Mucosa of stomach (tissue), 1 donor: Measurements from ENCODE around the gene RPS6KC1.
"Not testable (repeated sequence)": the region's sequence is repeated elsewhere in the genome, so short reads cannot be mapped to it uniquely, and the experiment has no call there.

Source experiments
- H3K27me3 ChIP-seq: one replicate; pipeline ENCODE4 v1.7.0; 2013; ENCODE audit warnings: mild to moderate bottlenecking, low read length; ENCODE audit not compliant: control insufficient read depth, insufficient read depth
- H3K36me3 ChIP-seq: one replicate; pipeline ENCODE4 v1.7.0; 2013; ENCODE audit warnings: low read length; ENCODE audit not compliant: control insufficient read depth, insufficient read depth
- H3K4me1 ChIP-seq: one replicate; pipeline ENCODE4 v1.7.0; 2013; ENCODE audit warnings: mild to moderate bottlenecking, low read length; ENCODE audit not compliant: control insufficient read depth, insufficient read depth
- H3K4me3 ChIP-seq: one replicate; pipeline ENCODE4 v1.7.0; 2013; ENCODE audit warnings: low read length
- H3K9ac ChIP-seq: one replicate; pipeline ENCODE4 v1.7.0; 2013; ENCODE audit warnings: mild to moderate bottlenecking, low read length, moderate library complexity
- H3K9me3 ChIP-seq: one replicate; pipeline ENCODE4 v1.7.0; 2013; ENCODE audit warnings: mild to moderate bottlenecking, low read length, moderate library complexity; ENCODE audit not compliant: control insufficient read depth
- donor health status: Pancreatic carcinoma.

The RPS6KC1 gene

DNA sequence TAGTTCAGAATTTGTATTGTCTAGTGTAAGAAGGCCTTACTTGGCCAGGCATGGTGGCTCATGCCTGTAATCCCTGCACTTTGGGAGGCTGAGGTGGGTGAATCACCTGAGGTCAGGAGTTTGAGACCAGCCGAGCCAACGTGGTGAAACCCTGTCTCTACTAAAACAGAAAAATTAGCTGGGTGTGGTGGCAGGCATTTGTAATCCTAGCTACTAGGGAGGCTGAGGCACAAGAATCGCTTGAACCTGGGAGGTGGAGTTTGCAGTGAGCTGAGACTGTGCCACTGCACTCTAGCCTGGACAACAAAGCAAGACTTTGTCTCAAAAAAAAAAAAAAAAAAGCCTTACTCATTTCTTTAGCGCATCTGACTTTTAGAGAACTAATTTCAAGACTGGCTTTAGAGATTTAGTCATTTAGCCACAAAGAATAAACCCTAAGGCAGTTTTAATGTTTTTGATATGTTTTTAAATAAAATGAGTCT is 66.7 kb downstream of the RPS6KC1 start:
- H3K4me3 ChIP-seq, H3K36me3 ChIP-seq, H3K4me1 ChIP-seq, H3K27me3 ChIP-seq, H3K9me3 ChIP-seq, H3K9ac ChIP-seq: not testable (repeated sequence)

DNA sequence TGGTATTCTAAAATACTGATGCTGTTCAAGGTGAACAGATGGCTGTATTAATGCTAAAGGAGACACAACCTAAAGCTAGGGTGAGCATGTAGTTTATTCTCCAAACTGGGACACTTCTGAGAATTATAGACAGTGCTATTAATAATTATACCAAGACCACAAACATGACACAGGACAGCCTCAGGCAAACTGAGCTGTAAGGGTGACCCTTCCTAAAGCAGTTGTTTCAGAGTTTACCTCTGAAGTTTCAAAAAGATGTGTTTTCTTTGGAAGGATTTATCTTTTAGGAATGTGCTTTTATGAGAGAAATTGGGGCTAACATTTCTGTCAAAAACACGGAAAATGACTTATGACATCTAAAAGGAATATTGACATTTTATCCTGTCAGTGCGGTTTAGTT is 68.8 kb downstream of the RPS6KC1 start:
- Histone ChIP-seq H3K4me1 (peaks cover 21% of the 10 kb centered on the region), H3K9me3 (no peaks in the 10 kb centered on the region), H3K9ac (no peak overlapping the region), H3K27me3 (no peaks in the 10 kb centered on the region), H3K4me3 (no peak overlapping the region), H3K36me3 (no peaks in the 10 kb centered on the region)

DNA sequence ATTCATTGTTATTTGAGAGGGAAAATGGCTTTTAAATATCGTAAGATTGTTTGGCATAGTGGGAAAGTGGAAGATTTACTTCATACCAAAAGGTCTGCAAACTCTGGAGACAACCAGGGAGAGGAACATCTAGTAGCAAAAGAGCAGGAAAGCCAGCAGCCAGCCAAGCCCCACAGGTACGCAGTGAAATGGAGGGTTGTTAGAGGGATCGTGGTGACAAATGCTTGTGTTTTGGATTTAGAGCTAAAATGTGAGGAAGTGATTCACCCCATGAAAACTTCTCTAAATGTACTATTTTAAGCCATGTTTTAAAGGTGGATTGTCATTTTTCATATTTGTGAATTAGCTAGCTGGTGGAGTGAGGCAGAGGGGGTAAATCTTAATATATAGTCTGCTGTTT is 69.3 kb downstream of the RPS6KC1 start:
- no peaks in the 10 kb centered on the region for H3K27me3 ChIP-seq
- peaks cover 22% of the 10 kb centered on the region for H3K4me1 ChIP-seq
- no peak overlapping the region for H3K4me3 ChIP-seq
- no peaks in the 10 kb centered on the region for H3K36me3 ChIP-seq
- H3K9ac ChIP-seq, result no peak overlapping the region
- no peaks in the 10 kb centered on the region for H3K9me3 ChIP-seq

DNA sequence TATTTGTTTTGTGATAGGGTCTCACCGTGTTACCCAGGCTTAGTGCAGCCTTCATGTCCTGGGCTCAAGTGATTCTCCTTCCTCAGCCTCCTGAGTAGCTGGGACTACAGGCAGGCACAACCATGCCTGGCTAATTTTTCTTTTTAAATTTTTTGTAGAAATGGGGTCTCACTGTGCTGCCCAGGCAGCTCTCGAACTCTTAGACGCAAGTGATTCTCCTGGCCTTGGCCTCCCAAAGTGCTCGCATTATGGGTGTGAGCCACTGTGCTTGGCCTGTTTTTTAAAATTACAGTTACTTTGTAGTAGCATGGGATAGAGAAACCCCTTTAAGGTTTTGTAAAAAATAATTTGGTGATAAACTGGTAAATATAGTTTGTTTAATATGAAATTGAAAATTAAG is 69.9 kb downstream of the RPS6KC1 start:
- no peak overlapping the region for H3K4me3 ChIP-seq
- no peaks in the 10 kb centered on the region for H3K36me3 ChIP-seq
- no peaks in the 10 kb centered on the region for H3K27me3 ChIP-seq
- H3K9me3 ChIP-seq, result no peaks in the 10 kb centered on the region
- H3K4me1 ChIP-seq, result peaks cover 22% of the 10 kb centered on the region
- H3K9ac ChIP-seq, result no peak overlapping the region

DNA sequence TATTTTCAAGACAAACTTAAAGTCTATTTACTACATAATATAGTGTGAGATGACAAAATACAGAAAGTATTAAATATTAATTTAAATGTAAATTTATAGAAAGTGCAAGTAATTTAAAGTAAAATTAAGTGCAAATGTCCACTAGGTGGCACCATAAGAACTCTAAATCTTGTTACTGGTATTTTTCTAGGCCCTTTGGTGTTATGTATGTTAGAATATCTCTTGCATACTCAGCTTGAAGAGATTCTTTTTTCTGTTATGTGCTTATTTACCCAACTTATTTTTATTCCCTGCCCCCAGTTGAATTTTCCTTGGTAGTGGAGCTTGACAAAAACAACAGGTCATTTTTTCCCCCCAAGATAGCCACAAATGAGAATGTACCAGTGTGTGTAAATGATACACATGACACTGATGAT is 71.5 kb downstream of the RPS6KC1 start:
- H3K9ac ChIP-seq, result no peak overlapping the region
- H3K36me3 ChIP-seq, result no peaks in the 10 kb centered on the region
- H3K9me3 ChIP-seq, result no peaks in the 10 kb centered on the region
- no peaks in the 10 kb centered on the region for H3K27me3 ChIP-seq
- H3K4me1 ChIP-seq, result peaks cover 22% of the 10 kb centered on the region
- H3K4me3 ChIP-seq, result no peak overlapping the region

DNA sequence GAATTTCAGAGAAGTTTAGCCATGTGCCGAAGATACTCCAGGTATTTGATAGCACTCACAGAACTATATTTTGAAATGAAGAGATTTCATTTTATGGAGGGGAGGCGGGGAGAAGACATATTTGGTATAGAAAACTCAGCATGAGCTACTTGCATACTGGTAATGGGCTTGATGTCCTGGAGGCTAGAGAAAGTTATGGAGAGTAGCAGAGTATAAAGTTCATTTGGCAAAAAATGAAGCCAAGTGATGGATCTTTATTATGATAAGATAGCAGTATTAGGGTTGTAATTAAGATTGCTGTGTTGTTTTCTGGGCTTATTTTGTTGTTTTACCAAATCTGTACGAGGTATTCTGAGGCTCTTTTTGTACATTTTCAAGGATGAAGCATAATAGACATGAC is 72.0 kb downstream of the RPS6KC1 start:
- Histone ChIP-seq H3K9ac (no peak overlapping the region), H3K27me3 (no peaks in the 10 kb centered on the region), H3K4me3 (no peak overlapping the region), H3K36me3 (no peaks in the 10 kb centered on the region), H3K4me1 (peaks cover 22% of the 10 kb centered on the region), H3K9me3 (no peaks in the 10 kb centered on the region)

DNA sequence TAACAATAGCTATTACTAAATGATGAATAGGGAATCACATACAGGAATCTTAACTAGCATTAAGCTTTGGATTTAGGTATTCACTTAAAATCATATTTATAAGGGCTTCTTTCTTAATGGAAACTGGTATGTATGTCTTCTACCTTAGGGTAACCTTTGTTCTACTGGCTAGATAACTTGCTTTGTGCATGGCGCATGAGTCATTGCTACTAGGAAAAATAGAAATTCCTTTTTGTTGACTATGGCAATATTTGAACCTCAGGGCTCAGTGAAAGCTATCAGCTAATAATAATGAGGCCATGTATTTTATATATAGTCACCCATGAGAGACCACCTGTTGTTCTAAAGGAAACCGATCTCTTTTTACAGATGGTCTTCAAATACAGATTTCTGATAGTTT is 72.5 kb downstream of the RPS6KC1 start:
- no peaks in the 10 kb centered on the region for H3K36me3 ChIP-seq
- peak overlapping the region; percentile 7 for H3K9ac ChIP-seq
- H3K4me3 ChIP-seq, result no peak overlapping the region
- H3K9me3 ChIP-seq, result no peaks in the 10 kb centered on the region
- no peaks in the 10 kb centered on the region for H3K27me3 ChIP-seq
- H3K4me1 ChIP-seq, result peaks cover 22% of the 10 kb centered on the region

DNA sequence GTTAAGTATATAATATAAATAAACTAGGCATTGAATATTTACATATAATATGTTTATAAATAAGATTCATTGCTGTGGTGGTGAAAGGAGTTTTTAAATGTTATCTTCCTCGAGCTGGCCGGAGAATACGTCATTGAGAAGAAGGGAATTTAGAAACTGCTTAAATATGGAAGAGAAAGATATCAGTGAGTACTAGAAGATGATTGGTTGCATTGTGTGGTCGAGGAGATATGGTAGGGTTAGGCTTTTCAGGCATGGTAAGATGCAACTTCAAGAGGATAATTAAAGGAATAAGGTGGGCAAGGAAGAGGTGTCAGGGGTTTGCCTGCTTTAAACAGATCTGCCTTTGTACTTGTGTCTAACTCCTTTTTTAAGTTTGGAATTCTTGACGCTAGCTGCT is 73.5 kb downstream of the RPS6KC1 start:
- no peak overlapping the region for H3K4me3 ChIP-seq
- no peaks in the 10 kb centered on the region for H3K9me3 ChIP-seq
- peaks cover 22% of the 10 kb centered on the region for H3K4me1 ChIP-seq
- H3K36me3 ChIP-seq, result no peaks in the 10 kb centered on the region
- H3K9ac ChIP-seq, result no peak overlapping the region
- H3K27me3 ChIP-seq, result no peaks in the 10 kb centered on the region

DNA sequence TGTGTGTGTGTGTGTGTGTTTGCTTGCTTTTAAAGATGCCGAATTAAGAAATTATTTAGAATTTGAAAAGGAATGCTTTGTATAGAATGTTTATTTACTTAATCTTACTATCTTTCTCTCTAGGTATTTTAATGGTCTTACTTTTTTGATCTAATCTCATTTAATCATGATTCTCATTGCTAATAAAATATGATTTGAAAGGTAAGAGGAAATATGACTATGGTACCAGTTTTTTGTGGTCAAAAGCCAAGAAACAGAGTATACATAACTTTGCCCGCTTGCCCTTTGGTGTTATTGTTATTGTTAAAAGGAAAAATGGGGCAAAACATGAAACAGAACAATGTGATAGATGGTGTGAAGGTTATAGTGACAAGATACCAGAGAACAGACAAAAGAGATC is 74.6 kb downstream of the RPS6KC1 start:
- Histone ChIP-seq H3K4me1 (peaks cover 22% of the 10 kb centered on the region), H3K27me3 (no peaks in the 10 kb centered on the region), H3K9me3 (no peaks in the 10 kb centered on the region), H3K4me3 (no peak overlapping the region), H3K9ac (no peak overlapping the region), H3K36me3 (no peaks in the 10 kb centered on the region)

DNA sequence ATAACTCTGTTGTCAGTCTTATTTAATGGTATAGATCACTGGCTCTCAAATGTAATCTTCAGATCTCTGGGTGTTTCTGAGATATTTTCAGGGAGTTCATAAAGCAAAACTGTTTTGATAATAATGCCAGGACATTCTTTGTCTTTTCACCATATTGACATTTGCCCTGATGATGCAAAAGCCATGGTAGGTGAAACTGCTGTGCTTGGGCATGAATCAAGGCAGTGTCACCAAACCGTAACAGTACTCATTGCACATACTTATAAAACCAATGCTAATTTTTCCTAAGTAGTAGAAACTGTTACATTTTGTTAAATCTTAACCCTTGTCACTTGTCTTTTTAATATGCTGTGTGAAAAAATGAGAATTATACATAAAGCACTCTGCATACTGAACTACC is 76.0 kb downstream of the RPS6KC1 start:
- Histone ChIP-seq H3K4me3 (no peak overlapping the region), H3K36me3 (no peaks in the 10 kb centered on the region), H3K27me3 (no peaks in the 10 kb centered on the region), H3K9ac (no peak overlapping the region), H3K9me3 (no peaks in the 10 kb centered on the region), H3K4me1 (peaks cover 22% of the 10 kb centered on the region)

DNA sequence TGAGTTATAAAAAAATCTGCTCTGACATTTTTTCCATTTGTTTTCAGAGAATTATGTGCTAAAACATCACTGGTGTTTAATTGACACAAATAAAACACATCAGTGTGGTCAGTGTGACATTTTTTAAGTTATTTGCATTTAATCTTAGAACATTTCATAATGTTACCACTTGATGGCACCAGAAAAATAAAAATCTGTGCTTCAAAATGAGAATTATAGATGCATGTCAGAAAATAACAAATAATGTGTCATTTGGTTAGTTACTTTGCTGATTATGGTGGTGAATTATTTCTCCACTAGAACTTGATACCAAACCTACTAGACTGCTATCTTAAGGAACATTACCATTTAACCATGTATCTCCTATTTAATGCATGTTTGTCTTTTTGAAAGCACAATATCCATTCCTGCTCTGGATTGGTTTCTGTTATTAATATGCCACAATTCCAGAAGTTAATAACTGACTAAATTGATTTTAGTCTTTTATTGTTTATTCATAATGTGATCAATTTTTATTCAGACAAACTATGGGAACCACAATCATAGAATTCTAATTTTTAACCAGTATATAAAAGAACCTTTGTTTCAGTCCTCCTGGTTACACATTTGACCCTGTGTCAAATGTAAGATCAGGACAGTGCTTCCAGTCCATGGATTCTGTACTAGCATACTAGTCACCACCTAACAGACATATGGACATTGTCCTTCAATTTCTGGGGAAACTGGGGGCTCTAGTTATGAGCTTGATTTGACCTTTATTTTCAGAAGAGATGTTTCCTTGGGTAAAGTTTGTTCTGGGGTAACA is 81.0 kb downstream of the RPS6KC1 start:
- Histone ChIP-seq H3K27me3 (no peaks in the 10 kb centered on the region), H3K9me3 (no peaks in the 10 kb centered on the region), H3K36me3 (no peaks in the 10 kb centered on the region), H3K9ac (no peak overlapping the region), H3K4me1 (peaks cover 6% of the 10 kb centered on the region), H3K4me3 (no peak overlapping the region)

DNA sequence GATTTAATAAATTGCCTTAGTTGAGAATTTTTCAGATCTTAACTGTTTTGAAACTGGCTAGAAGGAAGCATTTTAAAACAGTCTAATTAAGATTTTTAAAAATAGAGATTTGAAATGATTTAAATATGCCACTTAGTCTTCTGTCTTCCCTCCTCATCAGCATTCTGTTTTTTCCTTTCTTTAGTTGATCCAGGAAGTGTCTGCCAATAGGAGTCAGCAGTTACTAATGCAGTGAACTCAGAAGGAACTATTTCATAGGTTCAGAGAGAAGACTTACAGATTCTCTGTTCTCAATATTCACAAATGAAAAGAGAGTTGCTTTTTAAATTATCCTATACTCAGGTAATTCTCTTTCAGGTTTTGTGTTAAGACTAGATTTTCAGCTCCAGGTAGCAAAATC is 84.5 kb downstream of the RPS6KC1 start:
- Histone ChIP-seq H3K4me1 (peaks cover 6% of the 10 kb centered on the region), H3K4me3 (no peak overlapping the region), H3K9me3 (no peaks in the 10 kb centered on the region), H3K36me3 (no peaks in the 10 kb centered on the region), H3K9ac (no peak overlapping the region), H3K27me3 (no peaks in the 10 kb centered on the region)
